Measurements from ENCODE around the gene BMP8A. TPM values are rescaled to one million over a fixed set of nuclear protein-coding genes. Genes with fewer than 3 reads are reported as not detected.
"Not testable (repeated sequence)": the region's sequence is repeated elsewhere in the genome, so short reads cannot be mapped to it uniquely, and the experiment has no call there.

Gene BMP8A
- total and polyA plus RNA-seq, 2 of the 8 experiments (the other 6 are each of a cell fraction or from before 2014, with no cell fraction given) = 0.38 to 0.43 TPM

- 95% methylated on average over 12 of the region's 20 CpGs; no CpG with 5 or more reads in 1 of the 2 experiments for WGBS, 2 experiments (ENCODE audit: extremely low coverage in 1 of 2, insufficient coverage in 1 of 2, insufficient read length in 1 of 2, insufficient replicate concordance in 2 of 2, low coverage in 1 of 2, low lambda C conversion rate in 2 of 2, missing lambda C conversion rate in 1 of 2)
- H2AFZ ChIP-seq (ENCODE audit: low read length); H2BK5ac ChIP-seq (ENCODE audit: low read depth, low read length); H3K79me1 ChIP-seq (ENCODE audit: low read depth, low read length); H3K27ac ChIP-seq (ENCODE audit: low read depth, low read length); H3K14ac ChIP-seq (ENCODE audit: insufficient read length); POLR2A ChIA-PET (ENCODE audit: partially characterized antibody); CTCF ChIA-PET (ENCODE audit: partially characterized antibody); H3K23ac ChIP-seq (ENCODE audit: insufficient read length); H4K91ac ChIP-seq (replicated peaks; ENCODE audit: insufficient read length, low read length); H2BK12ac ChIP-seq (ENCODE audit: low read depth, low read length); FAIRE-seq; H3K23me2 ChIP-seq (ENCODE audit: low read depth, low read length); H2BK20ac ChIP-seq (ENCODE audit: low read length); H2BK15ac ChIP-seq (ENCODE audit: low read length); H2AK5ac ChIP-seq (ENCODE audit: low read depth, low read length); H3K4ac ChIP-seq (replicated peaks; ENCODE audit: insufficient read length, low read depth, low read length); H4K5ac ChIP-seq (ENCODE audit: insufficient read length, low read depth, low read length); H3K9ac ChIP-seq (replicated peaks in 1 of 4; ENCODE audit: extremely low read depth in 1 of 4, low read depth in 3 of 4, low read length in 3 of 4); H4K20me1 ChIP-seq (replicated peaks in 1 of 2; ENCODE audit: control insufficient read depth in 1 of 2, insufficient read depth in 2 of 2, low read length in 2 of 2); H3K18ac ChIP-seq (ENCODE audit: extremely low read depth, low read length); H3K9me3 ChIP-seq (ENCODE audit: insufficient read depth in 2 of 2, low read depth in 1 of 2, low read length in 1 of 2); H4K8ac ChIP-seq (ENCODE audit: extremely low read depth, insufficient read depth, low read length); H3K36me3 ChIP-seq (ENCODE audit: control insufficient read depth in 2 of 4, insufficient read depth in 4 of 4, low read length in 3 of 4); H3K56ac ChIP-seq (replicated peaks; ENCODE audit: insufficient read length, low read depth, low read length); H3K79me2 ChIP-seq (ENCODE audit: control insufficient read depth in 1 of 2, insufficient read depth in 2 of 2, low read length in 2 of 2); DNase-seq (ENCODE audit: low read depth in 1 of 2, low spot score in 2 of 2); H3K4me1 ChIP-seq (replicated peaks in 1 of 4; ENCODE audit: control insufficient read depth in 3 of 4, insufficient read depth in 4 of 4, low read length in 3 of 4); H3K4me3 ChIP-seq (ENCODE audit: extremely low read depth in 1 of 4, insufficient read depth in 2 of 4, low read depth in 3 of 4, low read length in 4 of 4); H3K4me2 ChIP-seq (ENCODE audit: insufficient read depth in 1 of 2, low read depth in 2 of 2, low read length in 2 of 2); H2BK120ac ChIP-seq (replicated peaks; ENCODE audit: low read depth, low read length): not testable (repeated sequence)
- H3K27me3 ChIP-seq (replicated peaks in 1 of 4; ENCODE audit: control insufficient read depth in 3 of 4, extremely low read depth in 1 of 4, insufficient read depth in 3 of 4, low read length in 3 of 4) = peaks cover 3 to 11% (median 8%) of the 10 kb centered on the region in 4 experiments; a peak in 5 of 7 replicates
These were observed 19.2 kb downstream of the BMP8A start for GRCh38 chr1:39510570-39511186.

DNA sequence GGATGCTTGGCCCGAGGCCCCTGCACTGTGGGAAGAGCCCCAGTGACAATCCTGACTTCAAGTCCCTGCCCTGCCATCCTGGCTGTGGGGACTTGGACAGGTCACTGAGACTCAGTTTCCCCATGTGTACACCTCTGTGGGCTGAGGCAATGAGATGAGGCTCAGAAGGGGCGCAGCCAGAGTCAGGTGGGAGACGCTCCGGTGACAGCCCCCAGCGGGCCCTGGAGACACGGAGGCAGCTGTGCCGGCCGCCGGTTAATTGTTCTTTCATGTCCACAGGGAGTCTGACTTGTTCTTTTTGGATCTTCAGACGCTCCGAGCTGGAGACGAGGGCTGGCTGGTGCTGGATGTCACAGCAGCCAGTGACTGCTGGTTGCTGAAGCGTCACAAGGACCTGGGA, 20.0 kb downstream of the BMP8A start:
- H3K56ac ChIP-seq (replicated peaks; ENCODE audit: insufficient read length, low read depth, low read length); POLR2A ChIA-PET (ENCODE audit: partially characterized antibody); H4K91ac ChIP-seq (replicated peaks; ENCODE audit: insufficient read length, low read length); H2BK15ac ChIP-seq (ENCODE audit: low read length); H2BK120ac ChIP-seq (replicated peaks; ENCODE audit: low read depth, low read length); H3K4me3 ChIP-seq (ENCODE audit: extremely low read depth in 1 of 4, insufficient read depth in 2 of 4, low read depth in 3 of 4, low read length in 4 of 4); H2BK20ac ChIP-seq (ENCODE audit: low read length); CTCF ChIA-PET (ENCODE audit: partially characterized antibody); H3K27ac ChIP-seq (ENCODE audit: low read depth, low read length); H3K14ac ChIP-seq (ENCODE audit: insufficient read length); DNase-seq (ENCODE audit: low read depth in 1 of 2, low spot score in 2 of 2); H2AK5ac ChIP-seq (ENCODE audit: low read depth, low read length); H3K23ac ChIP-seq (ENCODE audit: insufficient read length); H3K4me2 ChIP-seq (ENCODE audit: insufficient read depth in 1 of 2, low read depth in 2 of 2, low read length in 2 of 2); H3K18ac ChIP-seq (ENCODE audit: extremely low read depth, low read length); H3K36me3 ChIP-seq (ENCODE audit: control insufficient read depth in 2 of 4, insufficient read depth in 4 of 4, low read length in 3 of 4); H2BK12ac ChIP-seq (ENCODE audit: low read depth, low read length); H3K9me3 ChIP-seq (ENCODE audit: insufficient read depth in 2 of 2, low read depth in 1 of 2, low read length in 1 of 2); FAIRE-seq; H3K23me2 ChIP-seq (ENCODE audit: low read depth, low read length); H3K9ac ChIP-seq (replicated peaks in 1 of 4; ENCODE audit: extremely low read depth in 1 of 4, low read depth in 3 of 4, low read length in 3 of 4); H4K5ac ChIP-seq (ENCODE audit: insufficient read length, low read depth, low read length); H4K8ac ChIP-seq (ENCODE audit: extremely low read depth, insufficient read depth, low read length); H2BK5ac ChIP-seq (ENCODE audit: low read depth, low read length); H2AFZ ChIP-seq (ENCODE audit: low read length); H3K4me1 ChIP-seq (replicated peaks in 1 of 4; ENCODE audit: control insufficient read depth in 3 of 4, insufficient read depth in 4 of 4, low read length in 3 of 4); H3K79me1 ChIP-seq (ENCODE audit: low read depth, low read length); H4K20me1 ChIP-seq (replicated peaks in 1 of 2; ENCODE audit: control insufficient read depth in 1 of 2, insufficient read depth in 2 of 2, low read length in 2 of 2); H3K4ac ChIP-seq (replicated peaks; ENCODE audit: insufficient read length, low read depth, low read length); H3K79me2 ChIP-seq (ENCODE audit: control insufficient read depth in 1 of 2, insufficient read depth in 2 of 2, low read length in 2 of 2): not testable (repeated sequence)
- WGBS, 2 experiments (ENCODE audit: extremely low coverage in 1 of 2, insufficient coverage in 1 of 2, insufficient read length in 1 of 2, insufficient replicate concordance in 2 of 2, low coverage in 1 of 2, low lambda C conversion rate in 2 of 2, missing lambda C conversion rate in 1 of 2) = no CpG with 5 or more reads among the region's 13 CpGs
- peaks cover 3 to 11% (median 8%) of the 10 kb centered on the region in 4 experiments; a peak in 5 of 7 replicates for H3K27me3 ChIP-seq (replicated peaks in 1 of 4; ENCODE audit: control insufficient read depth in 3 of 4, extremely low read depth in 1 of 4, insufficient read depth in 3 of 4, low read length in 3 of 4)

Measured in H1 (cell line).